Astrocyte of the cerebellum (primary cell): ENCODE measurements around the gene BTBD10.
"Not testable (repeated sequence)": the region's sequence is repeated elsewhere in the genome, so short reads cannot be mapped to it uniquely, and the experiment has no call there.

Experiments used
- DNase-seq: peaks from one replicate; pipeline ENCODE4 v3.0.0-alpha.2; 2011; ENCODE audit warnings: low read depth
- H3K4me3 ChIP-seq: 2 replicates; pipeline ENCODE4 v1.5.1; 2011; ENCODE audit warnings: mild to moderate bottlenecking, low read depth, low read length, moderate library complexity
- CTCF ChIP-seq: IDR thresholded peaks from 2 replicates; pipeline ENCODE4 v1.5.1; 2012; ENCODE audit warnings: low read length, low read depth, moderate library complexity, mild to moderate bottlenecking; ENCODE audit errors: missing control alignments
- in situ Hi-C: cut with HindIII; loops from 2 replicates; pipeline ENCODE4 v1.10.0; 2017; ENCODE audit warnings: low sequenced_read_pairs

BTBD10 gene

GRCh38 chr11:13448876-13449275, 14.1 kb downstream of the BTBD10 start:
- TF ChIP-seq CTCF: no peak
- no peak for DNase-seq
- no peak overlapping the region for H3K4me3 ChIP-seq
- in situ Hi-C loops: no loop called here

- no peak for DNase-seq
- no peak for TF ChIP-seq CTCF
- in situ Hi-C loops: no loop called here
- no peak overlapping the region for H3K4me3 ChIP-seq
Measured at GRCh38 chr11:13446444-13446843, 16.6 kb downstream of the BTBD10 start.

DNA sequence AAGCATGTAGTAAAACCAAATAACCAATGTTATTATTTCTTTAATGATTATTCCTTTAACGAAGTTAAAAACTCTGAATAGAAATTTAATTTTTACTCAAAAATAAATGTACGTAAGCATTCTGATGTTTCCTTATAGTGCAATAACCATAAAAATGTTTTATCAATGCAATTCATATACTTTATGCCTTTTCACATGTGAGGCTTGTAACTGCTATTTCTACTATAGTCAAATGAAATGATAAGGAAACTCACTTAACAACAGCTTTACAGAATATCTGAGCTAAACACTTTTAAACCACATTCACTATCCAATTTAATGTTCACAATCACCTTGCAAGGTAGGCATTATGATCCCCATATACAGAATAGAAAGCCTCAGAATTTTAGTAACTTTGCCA, 17.4 kb downstream of the BTBD10 start:
- H3K4me3 ChIP-seq: no peak overlapping the region
- TF ChIP-seq CTCF: no peak
- no peak for DNase-seq
- in situ Hi-C loops: no loop called here

- in situ Hi-C loops: no loop called here
- TF ChIP-seq CTCF: no peak
- peak overlapping the region; percentile 18 for H3K4me3 ChIP-seq
- DNase-seq: peak; percentile 85
Measured at GRCh38 chr11:13440100-13440855, 22.7 kb downstream of the BTBD10 start.

- no peak overlapping the region for H3K4me3 ChIP-seq
- DNase-seq: no peak
- in situ Hi-C loops: no loop called here
- TF ChIP-seq CTCF: no peak
Measured at GRCh38 chr11:13438291-13438690, 24.7 kb downstream of the BTBD10 start.

DNA sequence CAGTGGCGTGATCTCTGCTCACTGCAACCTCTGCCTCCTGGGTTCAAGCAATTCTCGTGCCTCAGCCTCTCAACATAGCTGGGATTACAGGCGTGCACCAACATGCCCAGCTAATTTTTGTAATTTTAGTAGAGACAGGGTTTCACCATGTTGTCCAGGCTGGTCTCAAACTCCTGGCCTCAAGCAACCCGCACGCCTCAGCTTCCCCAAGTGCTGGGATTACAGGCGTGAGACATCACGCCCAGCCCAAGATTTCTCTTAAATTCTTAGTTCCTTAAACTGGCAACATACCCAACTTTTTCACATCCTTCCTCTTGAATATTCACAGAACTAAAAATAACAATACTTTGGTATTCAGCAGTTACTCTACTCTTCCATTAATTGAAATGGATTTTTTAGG, 26.2 kb downstream of the BTBD10 start:
- DNase-seq, H3K4me3 ChIP-seq, in situ Hi-C loops: not testable (repeated sequence)

- DNase-seq: no peak
- H3K4me3 ChIP-seq: no peak overlapping the region
- TF ChIP-seq CTCF: no peak
- in situ Hi-C loops: no loop called here
Measured at GRCh38 chr11:13434247-13435205, 28.5 kb downstream of the BTBD10 start.
